ENCODE measurements around the gene CENPB.

- TF ChIP-seq CTCF (IDR thresholded peaks at IDR 0.05): no peak
- no peak for TF ChIP-seq POLR2A (IDR thresholded peaks at IDR 0.05)
- TF ChIP-seq EP300 (IDR thresholded peaks at IDR 0.05): no peak
These were observed 12.3 kb upstream of the CENPB start for GRCh38 chr20:3798908-3799248.
